CD4-positive, alpha-beta T cell treated with Interleukin-21 for 1 hour (primary cell): ENCODE data around the gene ARNT2.

Experiments used
- DNase-seq: peaks from one replicate; pipeline ENCODE4 v3.0.0-alpha.2; 2020

The ARNT2 gene

DNA sequence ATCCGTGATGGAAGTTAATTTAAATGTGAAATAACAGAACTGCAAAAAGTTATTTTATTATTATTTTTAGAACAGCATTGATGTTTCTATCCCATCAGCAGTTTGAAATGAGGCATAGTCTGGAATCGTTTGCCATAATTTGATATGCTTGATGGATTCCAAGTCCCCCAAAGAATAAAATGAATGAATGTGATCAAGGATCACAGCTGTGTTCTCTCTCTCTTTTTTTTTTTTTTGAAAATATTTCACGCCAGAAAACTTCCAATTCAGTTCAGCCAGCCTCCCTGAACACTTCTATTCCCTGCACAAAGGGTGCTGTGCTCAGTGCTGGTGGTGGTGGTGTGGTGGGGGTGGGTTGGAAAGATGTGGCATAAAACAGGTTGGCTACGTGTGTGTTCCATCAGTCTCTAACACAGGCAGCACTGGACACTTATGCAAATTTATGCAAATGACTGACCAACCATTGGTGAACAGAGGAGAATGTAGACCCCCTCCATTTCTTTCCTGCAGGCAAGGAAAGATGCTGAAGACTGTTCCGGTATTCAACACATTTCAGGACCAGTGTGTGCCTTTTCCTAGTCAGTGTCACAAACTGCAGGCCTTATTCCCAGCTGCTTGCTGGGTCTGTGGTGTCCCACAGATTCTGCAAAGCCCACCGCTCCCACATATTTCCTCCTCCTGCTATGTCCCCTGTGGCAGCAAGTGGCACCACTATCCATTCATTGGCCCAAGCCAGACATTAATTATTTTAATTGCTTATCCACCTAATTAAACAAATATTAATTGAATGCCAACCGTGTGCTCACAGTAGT, 10.6 kb downstream of the ARNT2 start:
- no peak for DNase-seq

DNA sequence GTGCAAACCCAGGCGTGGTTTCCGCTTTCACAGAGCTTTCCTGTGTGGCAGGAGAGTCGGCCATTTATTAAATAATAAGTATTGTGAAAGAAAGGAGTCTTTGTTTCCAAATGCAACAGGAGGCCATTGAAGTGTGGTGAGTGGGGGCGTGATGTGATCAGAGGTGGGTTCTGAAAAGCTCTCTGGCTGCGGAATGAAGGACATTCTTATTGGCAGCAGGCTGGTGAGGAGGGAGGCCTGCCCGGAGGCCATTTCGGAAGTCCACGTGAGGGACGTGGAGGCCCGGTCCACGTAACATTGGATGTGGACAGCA, 11.1 kb downstream of the ARNT2 start:
- no peak for DNase-seq

DNA sequence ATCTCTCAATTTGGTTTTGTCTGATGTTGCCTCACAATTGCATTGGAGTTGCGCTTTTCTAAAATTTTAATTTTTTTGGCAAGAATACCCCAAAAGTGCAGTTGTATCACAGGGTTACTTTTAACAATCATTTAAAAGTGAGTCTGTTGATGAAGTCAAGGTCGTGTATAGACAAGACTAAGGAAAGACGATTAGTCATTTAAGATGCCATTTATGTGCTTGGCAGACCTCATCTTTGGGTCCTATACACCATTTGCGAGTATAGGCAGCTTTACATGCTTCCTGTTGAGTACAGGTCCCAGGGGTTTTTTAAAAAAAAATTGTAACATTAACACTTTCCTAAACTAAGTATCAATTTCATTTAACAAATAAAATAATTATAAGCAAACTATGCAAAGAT, 12.5 kb downstream of the ARNT2 start:
- no peak for DNase-seq

DNA sequence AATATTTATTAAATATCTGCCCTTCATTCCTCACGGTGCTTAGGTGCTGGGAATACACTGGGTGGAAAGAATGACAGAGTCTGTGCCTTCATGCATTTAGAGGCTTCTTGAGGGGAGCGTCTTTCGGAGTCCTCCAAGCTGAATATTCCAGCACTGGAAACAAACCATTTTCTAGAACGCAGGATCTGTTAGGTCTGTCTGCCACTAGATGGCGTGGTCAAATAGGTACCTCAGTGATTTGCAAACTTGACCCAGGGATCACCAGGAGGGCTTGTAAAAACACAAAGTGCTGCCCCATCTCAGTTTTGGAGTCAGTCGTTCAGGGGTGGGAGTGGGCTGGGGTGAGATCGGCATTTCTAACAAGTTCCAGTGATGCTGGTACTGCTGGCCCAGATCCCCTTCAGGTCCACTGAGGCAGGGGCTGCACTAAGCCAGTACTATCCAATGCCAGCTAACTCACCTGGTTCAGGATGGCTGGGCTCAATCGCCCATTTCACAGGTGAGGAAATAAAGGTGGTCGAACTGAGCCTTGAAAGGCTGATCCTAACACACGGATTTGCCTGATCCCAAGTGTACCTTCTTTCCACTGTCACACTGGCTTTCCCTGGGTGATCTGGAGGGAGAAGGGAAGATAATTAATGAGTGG, 14.8 kb downstream of the ARNT2 start:
- no peak for DNase-seq

DNA sequence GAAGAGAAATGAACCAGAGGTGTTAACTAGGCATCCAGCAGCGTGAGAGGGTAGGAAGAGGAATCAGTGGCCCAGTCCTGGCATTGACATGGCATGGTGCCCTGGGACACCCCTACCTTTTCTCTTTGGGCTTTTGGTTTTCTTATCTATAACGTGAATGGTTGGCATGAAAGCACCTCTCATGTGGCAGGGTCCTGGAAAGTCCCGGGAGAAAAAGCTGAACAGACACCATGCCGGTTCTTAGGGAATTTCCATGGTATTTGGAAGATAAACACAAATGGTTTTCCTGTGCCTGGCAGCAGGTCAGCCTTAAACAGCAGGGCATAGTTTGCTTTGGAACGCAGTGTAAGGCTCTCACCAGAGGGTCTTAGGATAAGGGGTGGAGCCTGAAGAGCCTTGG, 15.4 kb downstream of the ARNT2 start:
- no peak for DNase-seq

DNA sequence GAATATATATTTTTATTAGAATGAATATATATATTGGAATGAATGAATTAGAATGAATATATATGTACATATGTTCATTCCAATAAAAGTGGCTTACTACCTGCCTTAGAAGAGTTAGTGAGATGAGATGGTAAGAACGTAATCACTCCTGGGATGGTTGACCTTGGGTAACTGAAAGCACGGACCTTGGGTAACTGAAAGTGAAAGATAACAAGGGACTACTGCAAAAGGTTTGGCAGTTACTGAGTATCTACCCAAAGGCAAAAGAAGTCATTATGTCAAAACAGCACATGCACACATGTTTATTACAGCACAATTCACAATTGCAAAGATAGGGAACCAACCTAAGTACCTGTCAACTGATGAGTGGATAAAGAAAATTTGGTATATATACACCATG, 16.5 kb downstream of the ARNT2 start:
- DNase-seq: no peak

DNA sequence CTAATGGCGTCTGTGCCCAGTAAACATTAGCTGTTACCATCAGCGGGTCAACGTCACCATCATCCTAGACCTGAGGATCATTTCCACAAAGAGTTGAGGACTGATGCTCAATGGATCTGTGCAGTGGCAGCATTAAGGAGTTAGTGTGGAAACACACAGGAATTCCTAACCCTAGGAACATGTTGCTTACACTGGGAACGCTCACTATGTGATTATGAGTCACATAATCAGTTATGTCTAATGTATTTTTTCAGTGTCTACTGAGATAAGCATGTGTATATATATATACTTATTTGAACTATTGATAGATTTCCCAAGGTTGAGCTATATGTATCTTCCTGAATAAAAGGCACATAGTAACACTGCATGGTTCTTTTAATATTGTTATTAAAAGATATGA, 19.0 kb downstream of the ARNT2 start:
- no peak for DNase-seq

DNA sequence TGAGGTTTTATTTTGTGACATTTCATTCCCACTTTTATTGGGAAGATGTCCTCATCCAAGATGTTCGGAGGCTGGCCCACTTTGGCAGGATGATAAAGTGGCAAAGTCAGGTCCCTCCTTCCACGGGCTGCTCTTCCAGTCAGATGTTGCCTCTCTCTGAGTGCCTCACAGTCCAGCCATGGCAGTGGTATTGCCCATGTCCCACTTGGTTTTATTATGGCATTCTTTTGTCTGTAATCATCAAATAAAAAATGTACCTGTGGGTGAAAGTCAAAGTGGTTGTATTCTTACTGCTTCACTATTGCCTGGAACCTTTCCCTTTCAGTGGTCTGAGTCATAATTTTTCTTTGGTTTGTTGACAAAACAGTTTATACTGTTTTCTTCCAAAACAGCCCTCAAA, 20.2 kb downstream of the ARNT2 start:
- DNase-seq: no peak

DNA sequence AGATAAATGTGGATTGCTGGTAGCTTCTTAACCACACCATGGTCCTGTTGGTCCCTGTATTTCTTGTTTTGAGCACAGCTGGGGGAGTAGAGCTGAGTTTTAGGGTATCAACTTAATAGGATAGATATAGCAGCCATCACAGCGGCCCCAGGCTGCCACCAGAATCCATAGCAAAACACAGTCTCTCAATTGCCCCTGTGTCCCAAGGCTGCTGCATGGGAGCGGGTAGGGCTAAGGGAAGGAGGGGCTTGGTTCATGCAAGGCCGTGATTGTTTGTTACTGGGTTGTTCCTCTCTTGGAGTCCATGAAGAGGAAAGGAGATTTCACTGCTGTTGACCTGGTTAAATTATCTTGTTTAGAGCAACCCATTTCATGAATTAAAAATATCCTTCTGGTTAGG, 22.1 kb downstream of the ARNT2 start:
- DNase-seq: no peak

DNA sequence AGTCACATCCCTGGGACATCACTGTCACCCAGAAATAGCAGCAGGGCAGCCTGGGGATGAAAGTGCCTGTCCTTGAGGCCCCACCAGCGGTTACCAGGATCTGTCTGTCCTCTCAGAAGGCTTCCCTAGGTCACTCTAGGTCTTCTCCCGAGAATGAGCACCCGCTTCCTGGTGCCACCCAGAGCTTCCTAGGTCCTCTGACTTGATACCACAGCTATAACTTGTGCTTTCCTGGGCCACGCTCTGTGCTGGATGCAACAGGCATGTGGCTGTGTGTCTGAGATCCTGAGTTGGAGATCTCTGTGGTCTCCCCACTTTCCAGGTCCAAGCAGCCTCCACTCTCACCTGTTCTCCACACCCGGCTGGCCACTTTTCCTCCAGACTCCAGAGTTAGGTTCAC, 25.8 kb downstream of the ARNT2 start:
- DNase-seq: no peak

DNA sequence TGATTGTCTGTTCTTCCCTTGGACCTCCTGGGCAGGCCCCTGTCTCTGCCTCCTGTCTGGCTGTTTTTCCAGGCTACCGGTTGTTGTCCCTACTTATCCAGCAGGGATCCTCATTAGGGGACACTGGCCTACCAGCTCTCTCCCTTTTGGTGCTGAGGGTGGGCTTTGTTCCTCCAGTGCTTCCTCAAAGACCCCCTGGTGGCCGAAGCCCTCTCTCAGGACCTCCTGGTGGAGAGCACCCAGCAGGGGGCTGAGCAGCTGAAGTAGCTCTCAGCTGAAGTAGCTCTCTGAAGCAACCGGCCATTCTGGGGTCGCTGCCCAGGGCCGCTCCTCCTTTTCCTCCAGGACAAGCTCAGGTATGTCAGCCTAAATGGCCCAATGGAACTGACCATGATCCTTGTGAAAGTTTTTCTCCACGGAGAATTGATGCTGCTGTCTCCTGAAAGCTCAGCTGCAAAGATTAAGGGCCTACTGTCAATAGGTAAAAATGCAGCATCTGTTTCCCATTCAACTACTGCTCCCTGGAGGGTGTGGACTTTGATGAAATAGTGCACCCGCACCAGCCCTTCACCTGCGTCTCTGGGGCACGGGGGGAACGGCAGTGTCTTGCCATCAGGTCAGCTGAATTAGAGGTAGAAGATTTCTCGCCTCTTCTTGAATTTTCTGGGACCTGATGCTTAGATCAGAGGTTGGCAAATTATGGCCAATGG, 27.6 kb downstream of the ARNT2 start:
- no peak for DNase-seq

DNA sequence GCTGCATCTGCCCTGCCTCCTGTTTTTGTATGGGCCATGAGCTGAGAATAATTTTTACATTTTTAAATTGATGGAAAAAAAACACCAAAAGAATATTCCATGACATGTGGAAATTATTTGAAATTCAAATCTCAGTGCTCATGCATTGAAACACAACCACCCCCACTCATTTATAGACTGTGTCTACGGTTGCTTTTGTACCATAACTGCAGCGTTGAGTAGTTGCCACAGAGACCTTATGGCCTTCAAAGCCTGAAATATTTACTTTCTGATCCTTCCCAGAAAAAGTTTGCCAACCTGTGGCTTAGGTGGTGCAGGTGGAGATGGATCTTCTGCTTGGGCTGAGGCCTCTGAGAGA, 28.1 kb downstream of the ARNT2 start:
- DNase-seq: no peak

DNA sequence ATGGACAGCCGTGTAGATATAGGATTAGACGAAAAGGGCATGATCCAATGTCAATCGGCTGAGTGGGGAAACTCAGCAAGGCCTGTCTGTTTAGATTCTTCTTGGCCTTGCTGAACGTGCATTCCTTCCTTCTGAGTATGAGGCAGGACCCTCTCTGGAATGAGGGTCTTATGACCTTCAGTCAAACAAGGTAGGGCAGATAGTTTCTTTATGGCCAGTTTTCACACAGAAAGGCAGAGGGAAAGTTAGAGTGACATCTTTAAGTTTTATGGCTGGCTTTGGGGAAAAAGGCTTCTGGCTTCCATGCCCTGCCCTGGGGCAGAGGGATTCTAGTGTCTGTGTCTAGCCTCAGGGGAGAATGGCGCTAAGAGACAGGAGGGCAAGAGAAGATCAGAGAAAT, 29.7 kb downstream of the ARNT2 start:
- DNase-seq: no peak

DNA sequence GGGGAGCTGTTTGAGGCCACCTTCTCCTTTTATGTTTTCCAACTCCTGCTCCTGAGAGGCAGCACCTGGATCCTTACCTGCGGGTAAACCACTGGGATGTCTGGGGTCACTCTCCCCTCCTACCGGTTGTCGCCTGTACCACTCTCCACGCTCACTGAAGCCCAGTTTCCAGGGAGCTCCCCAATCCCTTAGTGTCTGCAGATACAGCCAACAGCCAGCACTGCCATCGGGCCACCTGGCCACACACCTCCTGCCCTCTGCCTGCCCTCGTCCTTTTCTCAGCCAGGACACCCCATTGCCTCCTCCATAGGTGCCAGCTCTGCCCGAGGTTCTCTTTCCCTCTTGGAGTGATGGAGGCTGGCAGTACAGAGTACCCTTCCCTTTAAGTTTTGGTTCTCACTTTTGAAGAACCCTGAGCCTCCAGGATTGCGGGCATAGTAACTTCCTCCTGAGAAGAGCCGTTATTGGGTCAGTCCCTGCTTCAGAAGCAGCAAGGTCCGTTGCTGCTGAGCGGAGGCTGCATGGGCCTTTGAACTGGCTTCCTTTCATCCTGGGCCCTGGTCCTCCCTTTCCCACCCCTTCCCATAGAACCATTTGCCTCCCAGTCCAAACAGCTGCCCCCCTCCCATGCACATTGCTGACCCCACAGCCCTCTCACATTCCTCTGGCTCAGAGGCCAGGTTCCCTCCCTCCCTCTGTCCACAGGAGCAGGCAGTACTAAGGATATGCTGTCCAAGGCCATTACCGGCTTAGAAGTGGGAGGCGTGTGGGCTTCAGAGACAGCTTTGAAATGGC, 30.9 kb downstream of the ARNT2 start:
- DNase-seq: no peak

DNA sequence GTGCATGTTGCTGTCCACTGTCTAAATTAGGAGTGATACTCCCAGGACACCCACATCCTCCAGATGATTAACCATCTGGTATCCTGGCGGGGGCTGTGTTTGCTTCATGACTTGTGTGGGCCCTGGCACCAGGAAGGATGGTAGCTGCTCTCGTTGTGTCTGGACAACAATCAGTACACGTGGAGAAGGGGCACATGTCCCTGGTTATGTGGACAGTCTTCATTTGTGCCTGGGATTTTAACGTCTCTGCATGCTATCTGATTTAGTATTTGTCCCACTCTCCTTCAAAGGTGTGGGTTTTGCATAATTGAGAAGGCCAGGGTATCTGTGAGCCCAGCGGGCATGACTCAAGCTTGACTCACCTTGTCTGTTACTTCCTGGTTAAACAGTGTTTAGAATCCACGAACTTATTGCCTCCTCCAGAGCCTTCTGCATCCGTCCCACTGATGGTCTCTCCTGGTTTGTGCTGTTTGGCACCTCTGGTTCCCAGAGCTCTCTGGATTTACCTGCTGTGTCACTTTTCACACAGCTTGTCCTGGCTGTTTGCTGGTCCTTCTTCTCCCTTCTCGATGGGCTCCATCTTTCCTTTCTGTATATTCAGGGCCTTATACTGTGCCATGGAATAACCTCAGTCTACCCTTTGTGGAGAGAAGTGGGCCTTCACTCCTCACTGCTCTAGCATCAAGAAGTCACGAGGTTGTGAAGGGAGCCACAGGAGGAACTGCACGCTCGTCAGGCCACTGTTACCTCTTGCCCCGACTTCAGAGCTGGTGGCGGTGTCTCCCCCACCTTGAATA, 32.5 kb downstream of the ARNT2 start:
- no peak for DNase-seq

DNA sequence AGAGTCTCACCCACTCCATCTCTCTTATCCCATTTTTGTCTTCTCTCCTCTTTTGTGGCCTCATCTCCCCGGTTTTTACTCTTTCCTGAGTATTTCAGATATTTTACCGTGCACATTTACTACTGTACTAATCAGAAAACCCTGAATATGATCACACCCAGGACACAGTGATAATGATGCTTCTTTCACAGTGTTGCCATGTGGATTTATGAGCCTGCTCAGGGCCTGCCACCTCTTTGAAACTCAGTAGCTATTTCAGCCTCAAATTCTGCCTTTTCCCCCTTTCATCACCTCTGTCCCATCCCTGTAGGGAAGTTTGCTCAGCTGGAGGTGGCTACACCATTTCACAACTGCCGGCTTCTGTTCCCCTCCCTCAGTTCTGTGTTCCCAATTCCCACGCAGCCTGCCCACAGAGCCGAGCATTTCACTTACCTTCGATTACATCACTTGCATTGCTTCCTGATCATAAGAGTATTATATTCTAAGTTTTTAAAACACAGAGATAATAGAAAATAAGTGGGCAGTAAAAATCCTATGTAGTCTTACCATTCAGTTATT, 33.2 kb downstream of the ARNT2 start:
- DNase-seq: no peak

DNA sequence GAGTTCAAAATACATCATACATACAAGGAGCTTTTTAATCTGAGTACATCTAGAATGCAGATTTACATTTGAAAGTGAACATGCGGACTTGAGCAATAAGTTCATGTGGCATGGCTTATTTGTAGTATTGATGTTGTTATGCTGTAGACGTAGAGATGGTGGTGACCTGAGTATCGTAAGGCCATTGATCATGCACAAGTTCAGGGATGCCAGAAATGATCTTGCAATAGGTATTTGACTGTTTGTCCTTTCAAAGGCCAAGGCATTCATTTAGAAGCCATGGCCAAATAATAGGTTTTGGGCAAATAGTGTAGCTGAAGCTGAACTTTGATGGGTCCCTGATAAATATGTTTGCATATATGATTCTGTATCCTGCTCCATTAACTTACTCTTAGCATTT, 35.0 kb downstream of the ARNT2 start:
- DNase-seq: no peak

DNA sequence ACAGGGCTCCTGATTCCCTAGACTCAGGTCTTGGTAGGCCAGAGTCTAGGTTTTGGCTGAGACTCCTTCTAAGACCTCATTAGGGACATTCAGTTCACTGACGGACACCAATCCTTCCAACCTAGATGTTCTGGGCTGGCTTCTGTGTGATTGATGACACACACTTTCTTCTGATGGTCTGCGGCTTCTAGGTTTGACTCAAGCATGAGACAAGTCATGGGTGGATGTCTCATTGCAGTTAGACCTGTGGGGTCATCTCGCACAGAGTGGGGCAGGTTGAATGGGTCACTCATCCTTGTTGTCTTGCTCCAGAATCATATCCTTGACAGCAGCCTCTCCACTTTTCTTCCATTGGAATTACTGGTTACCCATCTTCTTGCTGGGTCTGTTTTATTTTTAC, 35.8 kb downstream of the ARNT2 start:
- no peak for DNase-seq

DNA sequence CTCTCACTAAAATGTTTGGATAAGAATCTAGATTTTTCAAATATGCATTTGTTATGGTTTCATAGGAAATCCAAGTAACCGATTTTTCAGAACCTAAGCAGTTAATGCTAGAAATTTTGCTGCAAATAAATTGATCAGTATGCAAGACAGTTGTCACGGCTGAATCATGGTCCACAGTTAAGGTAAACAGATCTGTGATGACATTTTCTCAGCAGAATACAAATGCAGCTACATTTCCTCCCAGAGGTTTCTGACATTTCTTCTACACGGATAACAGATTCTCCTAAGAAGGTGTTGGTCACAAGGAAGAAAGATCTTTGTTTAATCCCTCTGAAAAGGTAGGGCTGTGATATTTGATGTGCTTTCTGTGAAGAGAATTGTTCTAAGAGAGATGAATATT, 36.9 kb downstream of the ARNT2 start:
- no peak for DNase-seq

DNA sequence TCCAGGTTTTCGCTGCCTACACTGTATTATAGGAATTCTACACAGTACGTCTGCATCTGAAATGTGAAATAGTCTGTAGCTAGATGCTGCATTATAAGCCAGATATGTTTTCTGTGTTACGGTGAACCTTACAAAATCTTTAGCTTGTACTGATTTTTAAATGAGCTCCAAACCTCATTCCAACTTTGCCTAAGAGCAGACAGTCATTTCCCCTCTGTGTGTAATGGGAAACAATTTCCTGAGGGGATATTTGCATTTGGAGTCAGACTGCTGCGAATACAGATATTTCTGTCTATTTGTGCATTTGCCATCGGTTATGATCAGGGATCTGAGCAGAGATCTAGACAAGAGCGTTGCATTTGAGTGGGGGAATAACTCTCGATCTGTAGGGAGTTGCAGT, 37.5 kb downstream of the ARNT2 start:
- no peak for DNase-seq

DNA sequence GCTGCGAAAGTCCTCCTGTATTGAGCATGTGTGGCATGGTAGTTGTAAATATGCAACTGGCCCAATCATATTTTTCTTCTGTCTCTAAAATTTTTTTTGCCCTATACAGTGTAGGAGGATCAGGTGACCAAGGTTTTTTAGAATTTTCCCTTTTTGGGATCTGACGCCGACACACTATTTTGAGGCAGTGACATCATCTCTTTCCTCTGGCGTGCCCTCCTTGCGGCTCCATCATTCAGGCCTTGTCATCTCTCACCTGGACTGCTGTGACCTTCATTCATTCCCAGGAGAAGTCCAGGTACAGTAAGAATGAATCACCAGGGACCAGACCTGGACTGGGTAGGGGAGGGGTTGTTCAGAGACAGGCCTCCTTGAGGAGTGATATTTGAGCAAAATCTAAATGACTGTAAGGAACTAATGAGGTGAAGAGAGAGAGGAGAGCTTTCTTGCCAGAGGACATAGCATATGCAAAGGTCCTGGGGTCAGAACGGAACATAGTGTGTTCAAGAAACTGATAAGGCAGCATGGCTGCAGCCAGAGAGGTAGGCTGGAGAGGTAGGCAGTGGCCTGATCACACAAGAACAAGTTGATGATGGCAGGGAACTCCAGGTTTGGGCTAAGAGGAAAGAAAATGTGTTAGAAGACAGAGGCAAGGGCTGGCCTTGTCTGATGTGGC, 38.7 kb downstream of the ARNT2 start:
- no peak for DNase-seq

DNA sequence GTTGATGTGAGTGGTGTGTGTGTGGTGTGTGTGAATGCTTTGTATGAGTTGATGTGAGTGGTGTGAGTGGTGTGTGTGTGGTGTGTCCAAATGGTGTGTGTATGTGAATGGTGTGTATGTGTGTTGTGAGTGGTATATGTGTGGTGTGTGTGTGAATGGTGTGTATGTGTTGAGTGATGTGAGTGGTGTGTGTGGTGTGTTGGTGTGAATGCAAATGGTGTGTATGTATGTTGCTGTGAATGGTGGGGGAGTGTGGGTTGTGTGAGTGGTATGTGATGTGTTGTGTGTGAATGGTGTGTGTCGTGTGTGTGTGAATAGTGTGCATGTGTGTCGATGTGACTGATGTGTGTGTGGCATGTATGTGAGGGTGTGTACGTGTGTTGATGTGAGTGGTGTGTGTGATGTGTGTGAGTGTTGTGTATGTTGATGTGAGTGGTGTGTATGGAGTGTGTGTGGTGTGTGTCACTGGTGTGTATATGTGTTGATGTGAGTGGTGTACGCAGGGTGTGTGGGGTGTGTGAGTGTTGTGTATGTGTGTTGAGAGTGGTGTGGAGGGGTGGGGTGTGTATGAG, 40.6 kb downstream of the ARNT2 start:
- DNase-seq: no peak
